NCI-H2196 treated with DMSO at 0.1 percent for 48 hours (cell line): ENCODE data around the gene MYBPH.

Source experiments
- DNase-seq: peaks from one replicate; lab custom pipeline; 2025; ENCODE audit not compliant: unreplicated experiment; lab: John Stamatoyannopoulos, UW

MYBPH gene

GRCh38 chr1:203167026-203167912, 8.4 kb downstream of the MYBPH start:
- DNase-seq: no peak

GRCh38 chr1:203166192-203166940, 9.3 kb downstream of the MYBPH start:
- no peak for DNase-seq

GRCh38 chr1:203165800-203166161, 9.8 kb downstream of the MYBPH start:
- DNase-seq: no peak

- DNase-seq: no peak
These were observed 10.4 kb downstream of the MYBPH start for GRCh38 chr1:203165101-203165799.

GRCh38 chr1:203163891-203164635, 11.6 kb downstream of the MYBPH start:
- DNase-seq: no peak

- DNase-seq: no peak
These were observed 13.2 kb downstream of the MYBPH start for GRCh38 chr1:203162403-203162802.

GRCh38 chr1:203161703-203162102, 13.9 kb downstream of the MYBPH start:
- no peak for DNase-seq

GRCh38 chr1:203161175-203161574, 14.5 kb downstream of the MYBPH start:
- no peak for DNase-seq

GRCh38 chr1:203159844-203160243, 15.8 kb downstream of the MYBPH start:
- DNase-seq: no peak

GRCh38 chr1:203158960-203159665, 16.5 kb downstream of the MYBPH start:
- no peak for DNase-seq

- DNase-seq: no peak
These were observed 17.2 kb downstream of the MYBPH start for GRCh38 chr1:203158423-203158822.

- DNase-seq: no peak
These were observed 19.3 kb downstream of the MYBPH start for GRCh38 chr1:203156280-203156679.

GRCh38 chr1:203153989-203154821, 21.4 kb downstream of the MYBPH start:
- no peak for DNase-seq

- DNase-seq: no peak
These were observed 22.3 kb downstream of the MYBPH start for GRCh38 chr1:203153051-203153988.

- DNase-seq: no peak
These were observed 23.2 kb downstream of the MYBPH start for GRCh38 chr1:203152158-203153034.

GRCh38 chr1:203151362-203152157, 24.1 kb downstream of the MYBPH start:
- no peak for DNase-seq
